Measurements from ENCODE around the gene LDLRAD4. TPM values are rescaled to one million over a fixed set of nuclear protein-coding genes. Genes with fewer than 3 reads are reported as not detected.

LDLRAD4 gene
- total RNA-seq, 4 donors from 2014 or later, result 2.7 to 22.5 (median 10.8) TPM

GRCh38 chr18:13217971-13218367 lies 591 bp upstream of the LDLRAD4 start:
- DNase-seq (ENCODE audit: low spot score in 2 of 2), result no peak
- intact Hi-C loops (cut with DNase I; ENCODE audit: low total_unique reads), result loop anchor here (5.0 kb wide), 2 partner anchors 309 to 414 kb away; no protein-coding TSS in a partner anchor
- WGBS, 2 donors, result 0% methylated on average over 1 of the region's 53 CpGs; no CpG with 5 or more reads in 1 of the 2 donors
- peak overlapping the region; percentile 71 for H3K4me3 ChIP-seq (ENCODE audit: low read depth, poor library complexity, severe bottlenecking)
- no peak for TF ChIP-seq POLR2A (IDR thresholded peaks at IDR 0.05)
- TF ChIP-seq, protein P1, sequence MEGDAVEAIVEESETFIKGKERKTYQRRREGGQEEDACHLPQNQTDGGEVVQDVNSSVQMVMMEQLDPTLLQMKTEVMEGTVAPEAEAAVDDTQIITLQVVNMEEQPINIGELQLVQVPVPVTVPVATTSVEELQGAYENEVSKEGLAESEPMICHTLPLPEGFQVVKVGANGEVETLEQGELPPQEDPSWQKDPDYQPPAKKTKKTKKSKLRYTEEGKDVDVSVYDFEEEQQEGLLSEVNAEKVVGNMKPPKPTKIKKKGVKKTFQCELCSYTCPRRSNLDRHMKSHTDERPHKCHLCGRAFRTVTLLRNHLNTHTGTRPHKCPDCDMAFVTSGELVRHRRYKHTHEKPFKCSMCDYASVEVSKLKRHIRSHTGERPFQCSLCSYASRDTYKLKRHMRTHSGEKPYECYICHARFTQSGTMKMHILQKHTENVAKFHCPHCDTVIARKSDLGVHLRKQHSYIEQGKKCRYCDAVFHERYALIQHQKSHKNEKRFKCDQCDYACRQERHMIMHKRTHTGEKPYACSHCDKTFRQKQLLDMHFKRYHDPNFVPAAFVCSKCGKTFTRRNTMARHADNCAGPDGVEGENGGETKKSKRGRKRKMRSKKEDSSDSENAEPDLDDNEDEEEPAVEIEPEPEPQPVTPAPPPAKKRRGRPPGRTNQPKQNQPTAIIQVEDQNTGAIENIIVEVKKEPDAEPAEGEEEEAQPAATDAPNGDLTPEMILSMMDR (IDR thresholded peaks at IDR 0.05), result no peak

DNA sequence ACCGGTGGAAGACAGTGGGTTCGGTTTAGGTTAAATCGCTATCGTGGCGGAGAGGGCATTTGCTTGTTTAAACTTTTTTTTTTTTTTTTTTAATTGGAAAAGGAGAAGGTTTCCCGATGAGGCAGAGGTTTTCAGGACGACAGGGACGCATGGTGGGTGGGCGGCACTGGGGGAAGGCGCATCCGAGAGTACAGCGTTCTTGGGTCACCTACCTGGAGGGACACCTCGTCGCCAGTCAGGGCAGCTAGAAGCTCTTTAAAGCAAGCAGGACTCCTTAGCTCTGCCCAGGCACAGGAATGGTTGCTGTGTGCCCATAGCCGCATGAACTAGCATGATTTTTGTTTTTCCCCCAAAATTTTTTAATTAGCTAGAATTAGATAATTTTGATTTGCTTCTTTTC lies 437 bp downstream of the LDLRAD4 start:
- intact Hi-C loops (cut with DNase I; ENCODE audit: low total_unique reads), result loop anchor here (5.0 kb wide), 2 partner anchors 308 to 413 kb away; no protein-coding TSS in a partner anchor
- WGBS, 2 donors, result 24 to 28% methylated on average over 15 of the region's 15 CpGs
- H3K4me3 ChIP-seq (ENCODE audit: low read depth, poor library complexity, severe bottlenecking), result peak overlapping the region; percentile 71
- DNase-seq (ENCODE audit: low spot score in 2 of 2), result no peak
- no peak for TF ChIP-seq POLR2A (IDR thresholded peaks at IDR 0.05)
- TF ChIP-seq, protein P1 (IDR thresholded peaks at IDR 0.05), result no peak

GRCh38 chr18:13219593-13220159 lies 1.1 kb downstream of the LDLRAD4 start:
- TF ChIP-seq, protein P1 (IDR thresholded peaks at IDR 0.05), result no peak
- no peak for TF ChIP-seq POLR2A (IDR thresholded peaks at IDR 0.05)
- DNase-seq (ENCODE audit: low spot score in 2 of 2), result peak in 1 of 2 donors; percentile 50
- intact Hi-C loops (cut with DNase I; ENCODE audit: low total_unique reads), result loop anchor here (5.0 kb wide), 2 partner anchors 308 to 413 kb away; no protein-coding TSS in a partner anchor
- 16 to 30% methylated on average over 4 of the region's 4 CpGs for WGBS, 2 donors
- no peak overlapping the region for H3K4me3 ChIP-seq (ENCODE audit: low read depth, poor library complexity, severe bottlenecking)

DNA sequence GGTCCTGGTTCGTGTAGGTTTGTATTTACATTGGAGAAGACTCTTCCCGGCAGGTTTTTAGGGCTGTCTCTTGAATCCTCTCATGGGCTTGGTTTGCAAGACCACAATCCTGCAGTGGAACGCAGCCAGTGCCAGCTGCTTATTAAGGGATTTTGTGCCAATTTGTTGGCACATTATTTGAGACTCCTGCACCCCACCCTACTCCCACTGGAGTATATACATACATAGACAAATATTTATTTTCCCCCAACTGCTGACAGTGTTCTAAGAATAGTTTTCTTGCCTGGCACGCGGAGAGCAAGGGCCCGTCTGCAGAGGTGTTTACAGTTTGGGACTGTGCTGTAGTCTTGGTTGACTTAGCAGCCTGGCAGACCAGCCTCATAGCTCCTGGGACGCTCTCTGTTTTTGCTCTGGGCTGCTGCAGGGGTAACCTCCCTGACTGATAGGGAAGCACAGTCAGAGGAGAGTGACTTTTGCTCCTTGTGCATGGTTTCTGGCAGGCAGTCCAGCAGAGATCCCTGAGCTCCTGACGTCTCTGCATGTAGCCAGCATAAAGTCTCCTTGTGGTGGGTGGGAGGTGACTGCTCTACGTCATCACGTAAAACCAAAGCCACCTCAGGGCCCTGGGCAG lies 1.9 kb downstream of the LDLRAD4 start:
- intact Hi-C loops (cut with DNase I; ENCODE audit: low total_unique reads), result no loop called here

DNA sequence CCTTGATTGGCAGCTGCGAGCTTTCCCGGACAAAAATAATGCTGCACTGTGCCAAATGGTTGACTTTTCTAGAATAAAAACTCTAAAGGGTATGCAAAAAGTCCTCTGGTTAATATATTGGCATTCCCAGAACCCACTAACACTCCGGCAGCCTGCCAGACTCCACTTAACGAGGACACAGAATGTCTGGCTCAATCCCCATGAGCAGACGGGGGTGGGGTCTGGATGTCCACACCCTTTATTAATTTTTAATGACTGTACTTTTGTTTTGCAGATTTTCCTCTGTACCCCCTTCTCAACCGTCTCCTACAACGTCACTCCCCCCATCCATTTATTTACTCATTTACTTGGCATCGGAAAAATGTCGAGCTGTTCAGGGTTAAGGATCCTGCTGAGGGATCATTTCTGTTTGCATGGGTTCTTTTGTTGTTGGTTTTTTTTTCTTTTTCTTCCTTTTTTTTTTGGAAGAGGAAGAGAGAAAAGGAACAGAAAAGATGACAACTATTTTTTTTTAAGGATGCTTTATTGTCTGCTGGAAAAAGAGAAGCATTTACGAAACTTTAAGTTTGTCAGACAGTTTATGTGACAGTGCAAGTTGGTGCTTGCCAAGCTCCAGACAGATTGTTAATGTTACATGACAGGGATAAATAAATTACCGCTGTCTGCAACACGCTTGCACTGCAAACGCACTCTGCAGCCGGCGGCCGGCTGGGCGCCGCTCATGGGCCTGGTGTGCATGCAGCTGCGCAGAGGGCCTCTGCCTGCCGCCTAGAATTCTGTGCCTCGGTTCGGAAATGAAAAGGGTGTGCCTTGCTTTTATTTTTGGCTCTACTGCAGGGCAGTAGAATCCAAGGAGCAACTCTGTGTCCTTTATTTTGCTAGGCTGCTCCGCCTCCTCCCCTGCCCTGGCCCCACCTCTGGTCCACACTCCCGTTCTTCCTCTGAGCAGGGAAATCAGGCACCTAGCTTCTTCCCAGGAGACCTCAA lies 3.6 kb downstream of the LDLRAD4 start:
- 7 to 12% methylated on average over 24 of the region's 24 CpGs for WGBS, 2 donors
- no peak overlapping the region for H3K4me3 ChIP-seq (ENCODE audit: low read depth, poor library complexity, severe bottlenecking)
- intact Hi-C loops (cut with DNase I; ENCODE audit: low total_unique reads), result no loop called here
- DNase-seq (ENCODE audit: low spot score in 2 of 2), result peak; percentile 66 to 94
- no peak for TF ChIP-seq POLR2A (IDR thresholded peaks at IDR 0.05)
- TF ChIP-seq, protein P1 (IDR thresholded peaks at IDR 0.05), result no peak

More for the DNA sequence above, 1.9 kb downstream of the LDLRAD4 start:
- DNase-seq (ENCODE audit: low spot score in 2 of 2), result peak in 1 of 2 donors; percentile 79
- H3K4me3 ChIP-seq (ENCODE audit: low read depth, poor library complexity, severe bottlenecking), result no peak overlapping the region
- TF ChIP-seq, protein P1 (IDR thresholded peaks at IDR 0.05), result no peak
- TF ChIP-seq POLR2A (IDR thresholded peaks at IDR 0.05), result no peak
- whole genome bisulfite sequencing, 2 donors, result 37 to 53% methylated on average over 10 of the region's 10 CpGs

Data from lower leg skin (tissue), 4 donors.